HG02610 (cell line): Measurements from ENCODE around the gene SPTBN4.
"Not testable (repeated sequence)": the region's sequence is repeated elsewhere in the genome, so short reads cannot be mapped to it uniquely, and the experiment has no call there.

Experiments used
- ATAC-seq: cut with Tn5 transposase; IDR thresholded peaks from one replicate; pipeline ENCODE4 v1.9.1; 2021; ENCODE audit warnings: mild to moderate bottlenecking, moderate library complexity; ENCODE audit not compliant: unreplicated experiment

SPTBN4 gene

GRCh38 chr19:40464059-40465024 is 2.5 kb upstream of the SPTBN4 start:
- no peak for ATAC-seq

- ATAC-seq, result no peak
These were observed 1.7 kb upstream of the SPTBN4 start for GRCh38 chr19:40465025-40465556.

- peak; percentile 90 for ATAC-seq
These were observed 1.1 kb upstream of the SPTBN4 start, which contains the start of gene BLVRB for GRCh38 chr19:40465557-40466218. Gene BLVRB, minus strand, starts transcription at chr19:40465745. Its CDS starts 57 bp downstream, at chr19:40465688.

GRCh38 chr19:40466219-40466984 is 399 bp upstream of the SPTBN4 start:
- peak; percentile 18 for ATAC-seq

GRCh38 chr19:40469011-40469410 is 2.2 kb downstream of the SPTBN4 start:
- no peak for ATAC-seq

- ATAC-seq, result no peak
These were observed 4.3 kb downstream of the SPTBN4 start for GRCh38 chr19:40471111-40471510.

- no peak for ATAC-seq
These were observed 5.7 kb downstream of the SPTBN4 start for GRCh38 chr19:40472516-40472915.

GRCh38 chr19:40474737-40475136 is 7.9 kb downstream of the SPTBN4 start:
- no peak for ATAC-seq

GRCh38 chr19:40475878-40476644 is 9.3 kb downstream of the SPTBN4 start:
- not testable (repeated sequence) for ATAC-seq

- ATAC-seq, result no peak
These were observed 19.2 kb downstream of the SPTBN4 start for GRCh38 chr19:40486017-40486416.

GRCh38 chr19:40489882-40490230 is 23.1 kb downstream of the SPTBN4 start:
- ATAC-seq, result no peak

GRCh38 chr19:40492274-40492673 is 25.5 kb downstream of the SPTBN4 start:
- ATAC-seq, result no peak

- no peak for ATAC-seq
These were observed 27.0 kb downstream of the SPTBN4 start for GRCh38 chr19:40493778-40494177.

- ATAC-seq, result no peak
These were observed 27.5 kb downstream of the SPTBN4 start for GRCh38 chr19:40494191-40494838.

GRCh38 chr19:40497214-40497613 is 30.4 kb downstream of the SPTBN4 start:
- no peak for ATAC-seq

- no peak for ATAC-seq
These were observed 32.5 kb downstream of the SPTBN4 start for GRCh38 chr19:40499320-40499719.

- not testable (repeated sequence) for ATAC-seq
These were observed 34.1 kb downstream of the SPTBN4 start for GRCh38 chr19:40500678-40501530.

GRCh38 chr19:40501599-40501998 is 34.8 kb downstream of the SPTBN4 start:
- no peak for ATAC-seq

GRCh38 chr19:40502081-40502480 is 35.3 kb downstream of the SPTBN4 start:
- ATAC-seq, result no peak
